ENCODE measurements around the gene WWOX. TPM values are rescaled to one million over a fixed set of nuclear protein-coding genes. Genes with fewer than 3 reads are reported as not detected.

WWOX gene
- total RNA-seq, 1 donor from 2014 or later, result 34.9 TPM

DNA sequence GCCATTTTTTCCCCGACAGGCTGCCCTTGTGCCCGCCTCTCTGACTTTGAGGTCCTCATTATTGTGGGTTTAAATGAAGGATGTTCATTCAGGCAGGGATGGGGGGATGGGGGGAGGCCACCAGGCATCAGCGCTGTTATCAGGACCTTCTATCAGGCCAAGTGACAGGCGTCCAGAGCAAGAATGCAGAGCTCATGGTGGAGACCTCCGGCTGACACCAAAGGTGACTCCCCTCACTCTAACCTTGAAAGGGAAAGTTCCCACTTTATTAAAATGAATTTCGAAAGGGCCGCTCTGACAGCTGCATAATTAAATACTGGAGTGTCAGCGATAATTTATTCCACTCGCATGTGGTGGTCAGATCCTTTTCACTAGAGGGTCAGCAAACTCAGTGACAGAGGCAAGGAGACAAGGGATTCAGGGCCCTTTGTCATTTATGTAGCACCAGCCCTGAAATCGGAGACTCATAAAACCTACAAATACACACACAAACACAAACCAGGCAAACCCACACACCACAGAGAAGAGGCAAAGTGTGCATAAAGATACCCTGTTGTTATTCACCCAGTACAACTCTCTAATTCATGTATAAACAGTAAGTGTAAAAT lies 1065.0 kb downstream of the WWOX start:
- DNase-seq (ENCODE audit: low read depth), result no peak
- TF ChIP-seq, protein P1, sequence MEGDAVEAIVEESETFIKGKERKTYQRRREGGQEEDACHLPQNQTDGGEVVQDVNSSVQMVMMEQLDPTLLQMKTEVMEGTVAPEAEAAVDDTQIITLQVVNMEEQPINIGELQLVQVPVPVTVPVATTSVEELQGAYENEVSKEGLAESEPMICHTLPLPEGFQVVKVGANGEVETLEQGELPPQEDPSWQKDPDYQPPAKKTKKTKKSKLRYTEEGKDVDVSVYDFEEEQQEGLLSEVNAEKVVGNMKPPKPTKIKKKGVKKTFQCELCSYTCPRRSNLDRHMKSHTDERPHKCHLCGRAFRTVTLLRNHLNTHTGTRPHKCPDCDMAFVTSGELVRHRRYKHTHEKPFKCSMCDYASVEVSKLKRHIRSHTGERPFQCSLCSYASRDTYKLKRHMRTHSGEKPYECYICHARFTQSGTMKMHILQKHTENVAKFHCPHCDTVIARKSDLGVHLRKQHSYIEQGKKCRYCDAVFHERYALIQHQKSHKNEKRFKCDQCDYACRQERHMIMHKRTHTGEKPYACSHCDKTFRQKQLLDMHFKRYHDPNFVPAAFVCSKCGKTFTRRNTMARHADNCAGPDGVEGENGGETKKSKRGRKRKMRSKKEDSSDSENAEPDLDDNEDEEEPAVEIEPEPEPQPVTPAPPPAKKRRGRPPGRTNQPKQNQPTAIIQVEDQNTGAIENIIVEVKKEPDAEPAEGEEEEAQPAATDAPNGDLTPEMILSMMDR (IDR thresholded peaks at IDR 0.05; ENCODE audit: insufficient read depth, low read length, poor library complexity, severe bottlenecking), result no peak
- Histone ChIP-seq H3K36me3 (ENCODE audit: control insufficient read depth, insufficient read depth, low read length) (no peaks in the 10 kb centered on the region), H3K27me3 (ENCODE audit: control insufficient read depth, insufficient read depth, low read length) (no peaks in the 10 kb centered on the region), H3K4me3 (ENCODE audit: low read depth, low read length) (no peak overlapping the region)

DNA sequence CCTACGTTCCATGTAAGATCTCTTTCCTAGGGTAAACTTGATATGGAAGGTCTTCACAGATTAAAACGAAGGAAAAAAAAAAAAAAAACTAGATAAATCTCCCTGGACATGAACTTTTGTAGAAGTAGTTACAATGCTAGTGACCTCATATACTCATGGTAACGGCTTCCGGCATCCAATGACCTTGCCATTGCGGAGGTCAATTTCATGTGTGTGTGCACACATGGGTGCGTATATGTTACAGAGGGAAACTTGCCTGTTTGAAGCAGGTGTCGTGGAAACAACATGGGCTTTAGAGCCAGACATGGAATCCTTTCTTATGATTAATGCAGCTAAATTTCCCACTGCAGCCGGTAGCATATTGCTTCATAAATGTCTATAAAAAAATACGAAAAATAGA lies 1065.6 kb downstream of the WWOX start:
- H3K27me3 ChIP-seq (ENCODE audit: control insufficient read depth, insufficient read depth, low read length), result no peaks in the 10 kb centered on the region
- H3K36me3 ChIP-seq (ENCODE audit: control insufficient read depth, insufficient read depth, low read length), result no peaks in the 10 kb centered on the region
- no peak for DNase-seq (ENCODE audit: low read depth)
- TF ChIP-seq, protein P1 (IDR thresholded peaks at IDR 0.05; ENCODE audit: insufficient read depth, low read length, poor library complexity, severe bottlenecking), result no peak
- H3K4me3 ChIP-seq (ENCODE audit: low read depth, low read length), result no peak overlapping the region

GRCh38 chr16:79165506-79165905 lies 1066.1 kb downstream of the WWOX start:
- no peaks in the 10 kb centered on the region for H3K27me3 ChIP-seq (ENCODE audit: control insufficient read depth, insufficient read depth, low read length)
- no peak for DNase-seq (ENCODE audit: low read depth)
- TF ChIP-seq, protein P1 (IDR thresholded peaks at IDR 0.05; ENCODE audit: insufficient read depth, low read length, poor library complexity, severe bottlenecking), result no peak
- H3K36me3 ChIP-seq (ENCODE audit: control insufficient read depth, insufficient read depth, low read length), result no peaks in the 10 kb centered on the region
- H3K4me3 ChIP-seq (ENCODE audit: low read depth, low read length), result no peak overlapping the region

DNA sequence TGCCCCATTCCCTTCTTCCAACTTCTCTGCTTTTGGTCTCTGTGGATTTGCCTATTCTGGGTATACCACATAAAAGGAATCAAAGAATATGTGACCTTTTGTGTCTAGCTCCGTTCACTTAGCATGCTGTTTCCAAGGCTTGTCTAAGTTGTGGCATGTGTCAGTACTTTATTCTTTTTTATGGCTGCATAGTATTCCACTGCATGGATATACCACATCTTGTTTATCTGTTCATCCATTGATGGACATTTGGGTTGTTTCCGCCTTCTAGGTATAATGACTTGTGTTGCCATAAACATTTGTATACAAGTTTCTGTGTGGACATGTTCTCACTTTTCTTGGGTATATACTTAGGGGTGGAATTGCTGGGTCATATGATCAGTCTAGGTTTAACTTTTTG lies 1068.4 kb downstream of the WWOX start:
- H3K4me3 ChIP-seq (ENCODE audit: low read depth, low read length), result no peak overlapping the region
- DNase-seq (ENCODE audit: low read depth), result no peak
- no peaks in the 10 kb centered on the region for H3K36me3 ChIP-seq (ENCODE audit: control insufficient read depth, insufficient read depth, low read length)
- TF ChIP-seq, protein P1 (IDR thresholded peaks at IDR 0.05; ENCODE audit: insufficient read depth, low read length, poor library complexity, severe bottlenecking), result no peak
- H3K27me3 ChIP-seq (ENCODE audit: control insufficient read depth, insufficient read depth, low read length), result no peaks in the 10 kb centered on the region

DNA sequence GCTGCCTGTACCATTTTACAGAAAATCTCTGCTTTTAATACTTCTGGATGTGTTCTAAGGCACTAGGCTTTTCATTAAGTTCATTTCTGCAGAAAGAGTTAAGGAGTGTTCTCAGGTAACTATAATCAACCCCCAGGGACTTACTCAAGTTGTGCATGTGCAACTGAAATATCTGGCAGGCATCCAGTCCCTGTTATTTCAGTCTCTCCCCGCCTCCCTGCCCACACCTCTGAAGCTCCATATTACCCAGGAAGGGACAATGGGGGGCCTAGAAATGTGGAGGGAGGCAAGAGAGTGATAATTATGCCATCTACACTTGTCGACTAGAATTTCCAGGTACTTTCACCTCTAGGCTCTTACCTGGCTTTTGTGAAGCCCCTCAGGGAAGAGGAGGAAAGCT lies 1068.9 kb downstream of the WWOX start:
- no peaks in the 10 kb centered on the region for H3K27me3 ChIP-seq (ENCODE audit: control insufficient read depth, insufficient read depth, low read length)
- no peak for DNase-seq (ENCODE audit: low read depth)
- TF ChIP-seq, protein P1 (IDR thresholded peaks at IDR 0.05; ENCODE audit: insufficient read depth, low read length, poor library complexity, severe bottlenecking), result no peak
- H3K36me3 ChIP-seq (ENCODE audit: control insufficient read depth, insufficient read depth, low read length), result no peaks in the 10 kb centered on the region
- no peak overlapping the region for H3K4me3 ChIP-seq (ENCODE audit: low read depth, low read length)

GRCh38 chr16:79169239-79169638 lies 1069.8 kb downstream of the WWOX start:
- H3K4me3 ChIP-seq (ENCODE audit: low read depth, low read length), result no peak overlapping the region
- DNase-seq (ENCODE audit: low read depth), result no peak
- H3K36me3 ChIP-seq (ENCODE audit: control insufficient read depth, insufficient read depth, low read length), result no peaks in the 10 kb centered on the region
- H3K27me3 ChIP-seq (ENCODE audit: control insufficient read depth, insufficient read depth, low read length), result no peaks in the 10 kb centered on the region
- TF ChIP-seq, protein P1 (IDR thresholded peaks at IDR 0.05; ENCODE audit: insufficient read depth, low read length, poor library complexity, severe bottlenecking), result no peak

Data from kidney epithelial cell (primary cell).